ENCODE data around the gene GFRA1.

Gene GFRA1

GRCh38 chr10:116241085-116241484 is 31.9 kb downstream of the GFRA1 start:
- no peak for DNase-seq (ENCODE audit: low read depth in 2 of 2)

GRCh38 chr10:116240157-116240950 is 32.7 kb downstream of the GFRA1 start:
- DNase-seq (ENCODE audit: low read depth in 2 of 2), result no peak

GRCh38 chr10:116239229-116239628 is 33.8 kb downstream of the GFRA1 start:
- DNase-seq (ENCODE audit: low read depth in 2 of 2), result no peak

- DNase-seq (ENCODE audit: low read depth in 2 of 2), result no peak
Observed at GRCh38 chr10:116237970-116238369, 35.0 kb downstream of the GFRA1 start.

- no peak for DNase-seq (ENCODE audit: low read depth in 2 of 2)
Observed at GRCh38 chr10:116237260-116237659, 35.7 kb downstream of the GFRA1 start.

- no peak for DNase-seq (ENCODE audit: low read depth in 2 of 2)
Observed at GRCh38 chr10:116233230-116233629, 39.8 kb downstream of the GFRA1 start.

- DNase-seq (ENCODE audit: low read depth in 2 of 2), result no peak
Observed at GRCh38 chr10:116232613-116233012, 40.4 kb downstream of the GFRA1 start.

- no peak for DNase-seq (ENCODE audit: low read depth in 2 of 2)
Observed at GRCh38 chr10:116226766-116227165, 46.2 kb downstream of the GFRA1 start.

GRCh38 chr10:116226053-116226452 is 47.0 kb downstream of the GFRA1 start:
- DNase-seq (ENCODE audit: low read depth in 2 of 2), result no peak

GRCh38 chr10:116223289-116223688 is 49.7 kb downstream of the GFRA1 start:
- no peak for DNase-seq (ENCODE audit: low read depth in 2 of 2)

GRCh38 chr10:116221053-116221452 is 52.0 kb downstream of the GFRA1 start:
- DNase-seq (ENCODE audit: low read depth in 2 of 2), result no peak

- DNase-seq (ENCODE audit: low read depth in 2 of 2), result no peak
Observed at GRCh38 chr10:116216676-116217075, 56.3 kb downstream of the GFRA1 start.

- DNase-seq (ENCODE audit: low read depth in 2 of 2), result no peak
Observed at GRCh38 chr10:116215651-116216050, 57.4 kb downstream of the GFRA1 start.

GRCh38 chr10:116211682-116212081 is 61.3 kb downstream of the GFRA1 start:
- DNase-seq (ENCODE audit: low read depth in 2 of 2), result no peak

GRCh38 chr10:116210588-116211346 is 62.2 kb downstream of the GFRA1 start:
- no peak for DNase-seq (ENCODE audit: low read depth in 2 of 2)

GRCh38 chr10:116209781-116210180 is 63.2 kb downstream of the GFRA1 start:
- DNase-seq (ENCODE audit: low read depth in 2 of 2), result no peak

GRCh38 chr10:116208956-116209567 is 63.9 kb downstream of the GFRA1 start:
- no peak for DNase-seq (ENCODE audit: low read depth in 2 of 2)

- no peak for DNase-seq (ENCODE audit: low read depth in 2 of 2)
Observed at GRCh38 chr10:116207690-116208089, 65.3 kb downstream of the GFRA1 start.

GRCh38 chr10:116203661-116204060 is 69.3 kb downstream of the GFRA1 start:
- no peak for DNase-seq (ENCODE audit: low read depth in 2 of 2)

- DNase-seq (ENCODE audit: low read depth in 2 of 2), result no peak
Observed at GRCh38 chr10:116201670-116202430, 71.2 kb downstream of the GFRA1 start.

- no peak for DNase-seq (ENCODE audit: low read depth in 2 of 2)
Observed at GRCh38 chr10:116201011-116201410, 72.0 kb downstream of the GFRA1 start.

GRCh38 chr10:116198676-116199035 is 74.3 kb downstream of the GFRA1 start:
- no peak for DNase-seq (ENCODE audit: low read depth in 2 of 2)
